Measurements from ENCODE around the gene SLC25A47. TPM values are rescaled to one million over a fixed set of nuclear protein-coding genes. Genes with fewer than 3 reads are reported as not detected.

SLC25A47 gene
- total and polyA plus RNA-seq, 2 donors (not counting 1 experiment from before 2014, with no cell fraction given), result not detected

DNA sequence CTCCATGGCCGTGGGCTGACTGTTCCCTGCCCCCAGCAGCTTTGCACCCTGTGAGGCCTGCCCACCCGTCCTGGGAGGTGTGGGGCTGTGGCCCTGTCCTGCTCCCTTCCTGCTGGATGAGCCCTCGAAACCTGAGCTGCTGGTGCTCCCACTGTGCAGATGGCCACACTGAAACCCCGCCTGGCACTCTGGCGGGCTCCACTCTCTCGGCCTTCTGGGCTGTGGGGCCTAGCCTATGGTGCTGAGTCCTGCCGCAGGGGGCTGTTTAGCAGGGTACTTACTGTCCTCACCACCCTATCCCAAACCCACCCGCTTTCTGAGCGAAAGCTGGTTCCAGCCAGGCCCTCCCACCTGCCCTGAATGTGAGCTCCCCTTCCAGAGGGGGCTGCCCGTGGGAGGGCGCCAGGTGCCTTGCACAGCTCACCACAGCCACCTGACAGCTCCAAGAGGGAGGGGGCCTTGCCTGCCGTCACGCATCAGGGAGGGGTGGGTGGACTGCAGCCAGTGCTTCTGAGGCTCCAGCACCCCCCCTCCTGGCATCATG lies 7.3 kb downstream of the SLC25A47 start:
- Histone ChIP-seq H3K36me3 (replicated peaks in 1 of 2; ENCODE audit: control extremely low read depth in 1 of 2, control insufficient read depth in 1 of 2, extremely low read depth in 1 of 2, insufficient read depth in 2 of 2, low read length in 1 of 2) (no peaks in the 10 kb centered on the region), H3K4me2 (replicated peaks; ENCODE audit: low read depth, low read length, poor library complexity, severe bottlenecking) (no peak overlapping the region), H3K27ac (ENCODE audit: low read length in 2 of 2) (no peak overlapping the region), H3K4me1 (ENCODE audit: control insufficient read depth in 2 of 2, insufficient read depth in 2 of 2, low read length in 2 of 2) (peaks cover 0 to 16% of the 10 kb centered on the region in 2 donors), H3K27me3 (replicated peaks in 1 of 4; ENCODE audit: control extremely low read depth in 1 of 4, control insufficient read depth in 3 of 4, insufficient read depth in 4 of 4, low read length in 3 of 4) (no peaks in the 10 kb centered on the region), H4K20me1 (ENCODE audit: control insufficient read depth, insufficient read depth, low read length, poor library complexity, severe bottlenecking) (no peaks in the 10 kb centered on the region), H3K4me3 (ENCODE audit: control extremely low read depth in 1 of 5, extremely low read depth in 1 of 5, insufficient read depth in 1 of 5, low read depth in 2 of 5, low read length in 4 of 5) (no peak overlapping the region), H3K79me2 (ENCODE audit: control insufficient read depth, insufficient read depth, low read length) (no peaks in the 10 kb centered on the region), H3K9me3 (ENCODE audit: control extremely low read depth in 1 of 3, control insufficient read depth in 2 of 3, insufficient read depth in 1 of 3, low read length in 2 of 3) (no peaks in the 10 kb centered on the region), H3K9ac (ENCODE audit: low read length) (no peak overlapping the region), H2AFZ (ENCODE audit: insufficient read depth, low read depth, low read length, poor library complexity, severe bottlenecking) (no peak overlapping the region)
- 89% methylated on average over 13 of the region's 13 CpGs for WGBS (ENCODE audit: insufficient coverage)
- TF ChIP-seq, protein P1, sequence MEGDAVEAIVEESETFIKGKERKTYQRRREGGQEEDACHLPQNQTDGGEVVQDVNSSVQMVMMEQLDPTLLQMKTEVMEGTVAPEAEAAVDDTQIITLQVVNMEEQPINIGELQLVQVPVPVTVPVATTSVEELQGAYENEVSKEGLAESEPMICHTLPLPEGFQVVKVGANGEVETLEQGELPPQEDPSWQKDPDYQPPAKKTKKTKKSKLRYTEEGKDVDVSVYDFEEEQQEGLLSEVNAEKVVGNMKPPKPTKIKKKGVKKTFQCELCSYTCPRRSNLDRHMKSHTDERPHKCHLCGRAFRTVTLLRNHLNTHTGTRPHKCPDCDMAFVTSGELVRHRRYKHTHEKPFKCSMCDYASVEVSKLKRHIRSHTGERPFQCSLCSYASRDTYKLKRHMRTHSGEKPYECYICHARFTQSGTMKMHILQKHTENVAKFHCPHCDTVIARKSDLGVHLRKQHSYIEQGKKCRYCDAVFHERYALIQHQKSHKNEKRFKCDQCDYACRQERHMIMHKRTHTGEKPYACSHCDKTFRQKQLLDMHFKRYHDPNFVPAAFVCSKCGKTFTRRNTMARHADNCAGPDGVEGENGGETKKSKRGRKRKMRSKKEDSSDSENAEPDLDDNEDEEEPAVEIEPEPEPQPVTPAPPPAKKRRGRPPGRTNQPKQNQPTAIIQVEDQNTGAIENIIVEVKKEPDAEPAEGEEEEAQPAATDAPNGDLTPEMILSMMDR (IDR thresholded peaks at IDR 0.05), result no peak
- TF ChIP-seq EZH2 (IDR thresholded peaks at IDR 0.05; ENCODE audit: borderline replicate concordance, insufficient read depth, low read depth, low read length, poor library complexity, severe bottlenecking), result no peak
- ChIA-PET POLR2A (no interaction called here), CTCF (no interaction called here)
- DNase-seq (no peak), ATAC-seq (ENCODE audit: low read depth) (no peak)
- Mint-ChIP-seq H3K27ac (no peak overlapping the region), H3K27me3 (no peaks in the 10 kb centered on the region), H3K4me1 (peaks cover 5% of the 10 kb centered on the region), H3K9me3 (ENCODE audit: insufficient read depth) (no peaks in the 10 kb centered on the region), H3K4me3 (no peak overlapping the region)
- intact Hi-C loops (cut with micrococcal nuclease), result no loop called here

DNA sequence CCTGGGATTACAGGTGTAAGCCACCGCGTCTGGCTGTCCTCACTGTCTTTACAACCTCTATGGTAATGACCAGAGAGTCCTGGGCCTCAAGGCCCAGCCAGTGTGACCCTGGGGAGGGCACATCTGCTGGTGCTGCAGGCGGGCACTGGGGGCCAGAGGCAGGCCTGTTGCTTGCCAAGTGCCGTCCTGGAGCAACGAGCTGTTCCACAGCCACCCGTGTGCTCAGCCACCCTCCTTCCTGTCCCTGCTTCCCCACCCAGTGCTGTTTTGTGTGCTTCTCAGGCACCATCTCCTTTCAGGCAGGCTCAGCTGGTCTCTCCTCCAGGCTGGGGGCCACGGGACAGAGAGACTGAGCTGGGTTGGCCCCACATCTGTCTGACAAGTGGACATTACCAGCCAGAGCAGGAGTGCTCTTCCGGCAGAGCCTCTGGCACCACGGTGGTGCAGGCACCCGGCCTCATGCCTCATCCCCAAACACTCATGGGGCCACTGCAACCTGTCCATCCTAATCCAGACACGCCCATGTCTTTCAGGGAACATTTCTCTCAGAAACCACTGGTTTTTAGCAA lies 9.0 kb downstream of the SLC25A47 start:
- Histone ChIP-seq H3K36me3 (replicated peaks in 1 of 2; ENCODE audit: control extremely low read depth in 1 of 2, control insufficient read depth in 1 of 2, extremely low read depth in 1 of 2, insufficient read depth in 2 of 2, low read length in 1 of 2) (peaks cover 0 to 7% of the 10 kb centered on the region in 2 experiments), H3K9me3 (ENCODE audit: control extremely low read depth in 1 of 3, control insufficient read depth in 2 of 3, insufficient read depth in 1 of 3, low read length in 2 of 3) (peaks cover 0 to 1% (median 0%) of the 10 kb centered on the region in 3 donors), H3K79me2 (ENCODE audit: control insufficient read depth, insufficient read depth, low read length) (no peaks in the 10 kb centered on the region), H3K4me2 (replicated peaks; ENCODE audit: low read depth, low read length, poor library complexity, severe bottlenecking) (no peak overlapping the region), H2AFZ (ENCODE audit: insufficient read depth, low read depth, low read length, poor library complexity, severe bottlenecking) (no peak overlapping the region), H3K27me3 (replicated peaks in 1 of 4; ENCODE audit: control extremely low read depth in 1 of 4, control insufficient read depth in 3 of 4, insufficient read depth in 4 of 4, low read length in 3 of 4) (no peaks in the 10 kb centered on the region), H3K27ac (ENCODE audit: low read length in 2 of 2) (peak overlapping the region; percentile 56 to 70), H3K4me3 (ENCODE audit: control extremely low read depth in 1 of 5, extremely low read depth in 1 of 5, insufficient read depth in 1 of 5, low read depth in 2 of 5, low read length in 4 of 5) (no peak overlapping the region), H3K4me1 (ENCODE audit: control insufficient read depth in 2 of 2, insufficient read depth in 2 of 2, low read length in 2 of 2) (peaks cover 0 to 16% of the 10 kb centered on the region in 2 donors), H3K9ac (ENCODE audit: low read length) (no peak overlapping the region), H4K20me1 (ENCODE audit: control insufficient read depth, insufficient read depth, low read length, poor library complexity, severe bottlenecking) (no peaks in the 10 kb centered on the region)
- intact Hi-C loops (cut with micrococcal nuclease), result no loop called here
- Mint-ChIP-seq H3K9me3 (ENCODE audit: insufficient read depth) (no peaks in the 10 kb centered on the region), H3K27ac (peak overlapping the region; percentile 81), H3K4me3 (no peak overlapping the region), H3K4me1 (peaks cover 5% of the 10 kb centered on the region), H3K27me3 (no peaks in the 10 kb centered on the region)
- POLR2A ChIA-PET, result interaction anchor here (1.0 kb wide), 1 partner anchor 9 kb away, joined by 3 read pairs; no protein-coding TSS in a partner anchor
- TF ChIP-seq, protein P1 (IDR thresholded peaks at IDR 0.05), result no peak
- TF ChIP-seq EZH2 (IDR thresholded peaks at IDR 0.05; ENCODE audit: borderline replicate concordance, insufficient read depth, low read depth, low read length, poor library complexity, severe bottlenecking), result no peak
- no peak for ATAC-seq (ENCODE audit: low read depth)
- DNase-seq, result no peak
- CTCF ChIA-PET, result no interaction called here
- WGBS (ENCODE audit: insufficient coverage), result 87% methylated on average over 11 of the region's 11 CpGs

Measured in B cell (primary cell).